ENCODE data around the gene PRCD.
A peak's percentile ranks its signal among the peaks of the same experiment; 100 is the strongest.
"Not testable (repeated sequence)": the region's sequence is repeated elsewhere in the genome, so short reads cannot be mapped to it uniquely, and the experiment has no call there.

Gene PRCD

DNA sequence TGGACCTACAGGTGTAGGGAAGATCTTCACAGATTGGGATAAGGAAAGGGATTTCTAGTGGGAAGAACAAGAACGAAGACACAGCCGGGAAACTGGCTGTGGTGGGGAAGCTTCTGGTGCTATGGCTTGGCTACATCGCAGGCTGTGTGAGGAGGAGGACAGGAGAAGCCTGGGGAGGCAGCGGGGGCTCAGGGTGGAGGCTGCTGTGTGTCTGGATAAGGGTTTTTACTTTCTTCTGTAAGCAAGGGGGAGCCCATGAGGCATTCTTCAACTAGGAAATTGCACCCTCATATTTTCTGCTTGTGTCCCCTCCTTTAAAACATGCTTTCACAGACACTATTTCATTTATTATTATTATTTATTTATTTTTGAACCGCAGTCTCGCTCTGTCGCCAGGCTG, 35.7 kb upstream of the PRCD start:
- no peak for DNase-seq (ENCODE audit: low read depth)

DNA sequence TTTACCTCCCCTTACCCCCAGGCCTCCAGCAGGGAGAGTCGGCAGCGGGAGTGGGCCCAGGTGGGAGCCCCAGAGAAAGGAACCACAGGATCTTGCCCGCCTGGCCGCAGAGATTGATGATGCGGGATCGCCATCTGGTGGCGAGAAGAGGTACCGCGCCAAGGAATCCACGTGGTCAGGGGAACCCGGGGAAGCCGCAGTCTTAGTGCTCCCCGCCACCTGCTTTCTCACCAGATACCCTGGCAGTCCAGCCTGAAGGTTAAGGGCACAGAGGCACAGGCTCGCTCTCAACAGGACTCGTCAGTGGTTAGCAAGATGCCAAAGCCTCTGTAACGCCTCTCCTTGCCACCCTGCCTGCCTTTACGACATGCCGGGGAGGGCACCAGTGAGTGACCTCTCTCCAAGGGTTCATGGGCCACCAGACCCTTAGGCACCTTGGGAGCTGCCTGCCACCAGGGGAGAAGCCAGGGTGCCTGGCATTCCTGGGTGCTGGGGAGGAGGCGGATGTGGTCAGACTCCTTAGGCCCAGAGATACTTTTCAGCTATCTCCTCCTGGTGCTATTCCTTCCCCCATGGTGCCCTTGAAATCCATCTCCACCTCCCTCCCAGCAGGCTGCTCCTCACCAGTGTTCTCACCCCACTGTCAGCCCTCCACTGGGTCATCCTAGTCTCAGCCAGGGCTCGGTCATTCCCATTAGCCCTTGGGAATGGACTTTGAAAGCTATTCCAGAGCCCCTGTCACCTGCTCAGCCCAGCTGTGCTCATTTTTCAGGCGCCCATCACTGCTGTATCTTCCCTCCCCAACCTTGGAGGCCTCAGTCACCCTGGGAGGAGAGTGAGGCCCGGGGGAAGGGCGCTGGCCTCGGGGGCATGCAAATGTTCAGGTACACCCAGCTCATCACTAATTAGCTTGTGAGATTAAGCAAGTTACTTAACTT, 33.2 kb upstream of the PRCD start:
- DNase-seq (ENCODE audit: low read depth): peak; percentile 25

DNA sequence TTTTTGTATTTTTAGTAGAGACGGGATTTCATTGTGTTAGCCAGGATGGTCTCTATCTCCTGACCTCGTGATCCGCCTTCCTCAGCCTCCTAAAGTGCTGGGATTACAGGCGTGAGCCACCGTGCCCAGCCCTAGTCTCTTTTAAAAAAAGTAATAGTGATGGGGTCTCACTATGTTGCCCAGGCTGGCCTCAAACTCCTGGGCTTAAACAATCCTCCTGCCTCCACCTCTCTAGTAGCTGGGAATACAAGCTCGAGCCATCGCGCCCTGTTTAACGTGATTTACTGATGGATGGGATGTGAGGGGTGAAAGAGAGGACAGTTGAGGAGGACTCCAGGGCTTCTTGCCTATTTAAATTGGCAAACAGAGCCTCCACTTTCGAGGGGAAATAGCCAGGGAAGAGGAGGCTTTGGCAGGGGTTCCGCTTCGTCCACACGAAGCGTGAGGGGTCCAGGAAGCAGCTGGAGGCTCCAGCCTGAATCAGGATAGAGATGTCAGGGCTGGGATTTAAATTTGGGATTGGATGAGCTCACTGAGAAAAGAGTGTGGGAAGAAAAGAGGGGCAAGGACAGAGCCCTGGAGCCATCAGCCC, 31.3 kb upstream of the PRCD start:
- DNase-seq (ENCODE audit: low read depth): not testable (repeated sequence)

DNA sequence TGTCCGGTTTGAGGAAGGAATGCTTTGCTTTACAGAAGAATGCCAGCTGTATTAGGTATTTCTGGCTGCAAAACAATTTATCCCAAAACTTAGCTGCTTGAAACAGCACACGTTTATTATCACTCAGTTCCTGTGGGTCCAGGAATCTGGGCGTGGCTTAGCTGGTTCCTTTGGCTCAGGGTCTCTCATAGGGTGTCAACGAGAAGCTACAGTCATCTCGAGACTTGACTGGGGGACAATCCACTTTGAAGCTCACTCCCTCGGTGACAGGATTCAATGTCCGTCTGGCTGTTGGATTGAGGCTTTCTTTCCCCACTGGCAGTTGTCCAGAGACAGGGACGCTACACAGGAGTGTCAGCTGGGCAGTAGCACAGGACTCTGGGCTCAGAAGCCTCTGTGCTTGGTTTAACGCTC, 29.0 kb upstream of the PRCD start:
- no peak for DNase-seq (ENCODE audit: low read depth)

DNA sequence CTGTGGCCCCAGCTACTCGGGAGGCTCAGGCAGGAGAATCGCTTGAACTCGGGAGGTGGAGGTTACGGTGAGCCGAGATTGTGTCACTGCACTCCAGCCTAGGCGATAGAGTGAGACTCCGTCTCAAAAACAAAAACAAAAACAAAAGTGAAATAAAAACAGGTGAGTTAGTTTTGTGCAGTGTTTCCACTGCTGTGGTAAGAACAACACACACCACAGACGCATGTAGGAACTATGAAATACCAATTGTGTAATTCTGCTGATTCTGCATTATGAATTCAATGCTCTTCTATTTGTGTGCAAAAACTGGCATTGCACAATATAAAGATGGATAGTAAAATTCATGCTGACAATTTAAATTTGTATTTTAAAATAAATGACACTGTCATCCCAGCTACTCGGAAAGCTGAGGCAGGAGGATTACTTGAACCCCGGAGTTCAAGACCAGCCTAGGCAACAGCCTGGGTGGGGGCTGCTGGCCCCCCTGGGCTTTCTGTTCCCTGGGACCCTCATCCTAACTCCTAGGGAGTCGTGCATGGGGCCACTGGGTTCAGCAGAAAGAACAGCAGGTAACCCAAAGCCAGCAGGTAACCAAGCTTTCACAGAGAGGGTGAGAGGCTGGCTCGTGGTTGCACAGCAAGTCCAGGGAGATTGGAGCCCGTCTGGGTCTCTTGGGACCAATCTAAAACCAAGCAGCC, 28.0 kb upstream of the PRCD start:
- peak; percentile 38 for DNase-seq (ENCODE audit: low read depth)

DNA sequence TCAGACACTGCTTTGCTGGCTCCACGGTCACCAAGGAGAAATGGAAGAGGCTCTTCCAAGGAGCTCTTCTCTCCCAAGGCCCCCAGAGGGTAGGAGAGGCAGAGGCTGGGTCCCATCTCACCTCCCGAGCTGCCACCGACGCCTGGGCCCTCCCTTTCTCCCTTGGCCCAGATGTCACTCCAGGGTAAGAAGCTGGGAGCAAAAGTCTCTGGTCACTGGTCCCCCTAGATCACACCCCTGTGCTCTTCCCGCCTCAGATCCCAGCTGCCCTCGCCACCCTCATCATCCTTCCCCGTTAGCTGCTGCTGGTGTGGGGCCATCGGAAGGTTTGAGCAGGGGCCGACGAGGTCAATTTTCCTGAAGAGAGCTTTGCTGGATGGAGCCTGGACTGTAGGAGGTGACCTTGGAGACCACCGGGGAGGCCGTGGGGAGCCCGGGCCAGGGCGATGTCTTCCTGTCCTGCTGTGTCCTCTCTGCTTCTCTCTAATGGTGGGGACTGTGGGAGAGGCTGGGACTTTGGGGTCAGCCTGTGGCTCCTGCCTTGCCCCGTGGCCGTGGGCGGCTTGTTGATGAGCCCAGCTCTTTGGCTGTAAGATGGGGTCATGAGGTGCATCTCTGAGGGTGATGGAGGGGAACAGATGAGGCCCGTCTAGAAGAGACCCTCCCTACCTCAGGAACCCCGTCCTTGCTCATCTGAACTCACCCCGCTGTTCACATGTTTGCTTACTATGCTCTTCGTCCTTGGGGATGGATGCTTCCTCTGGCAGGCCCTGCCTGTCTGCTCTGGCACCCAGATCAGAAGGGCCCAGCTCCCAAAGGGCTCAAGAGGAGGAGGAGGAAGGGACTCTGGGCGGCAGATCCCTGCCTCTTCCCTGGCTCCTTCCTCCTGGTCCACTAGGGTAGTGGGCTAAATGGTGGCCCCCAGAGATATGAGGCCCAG, 27.2 kb upstream of the PRCD start:
- no peak for DNase-seq (ENCODE audit: low read depth)

DNA sequence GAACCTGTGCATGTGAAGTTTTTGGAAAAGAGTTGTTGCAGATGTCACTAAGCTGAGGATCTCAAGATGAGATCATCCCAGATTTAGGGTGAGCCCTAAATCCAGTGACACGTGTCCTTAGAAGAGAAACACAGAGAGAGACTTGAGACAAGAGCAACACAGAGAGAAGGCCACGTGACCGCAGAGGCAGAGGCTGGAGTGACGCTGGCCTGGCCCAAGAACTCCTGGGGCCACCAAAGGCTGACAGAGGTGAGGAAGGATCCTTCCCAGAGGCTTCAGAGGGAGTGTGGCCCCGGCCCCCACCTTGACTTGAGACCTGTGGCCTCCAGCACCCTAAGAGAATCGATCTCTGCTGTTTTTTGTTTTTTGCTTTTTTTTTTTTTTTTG, 26.5 kb upstream of the PRCD start:
- no peak for DNase-seq (ENCODE audit: low read depth)

DNA sequence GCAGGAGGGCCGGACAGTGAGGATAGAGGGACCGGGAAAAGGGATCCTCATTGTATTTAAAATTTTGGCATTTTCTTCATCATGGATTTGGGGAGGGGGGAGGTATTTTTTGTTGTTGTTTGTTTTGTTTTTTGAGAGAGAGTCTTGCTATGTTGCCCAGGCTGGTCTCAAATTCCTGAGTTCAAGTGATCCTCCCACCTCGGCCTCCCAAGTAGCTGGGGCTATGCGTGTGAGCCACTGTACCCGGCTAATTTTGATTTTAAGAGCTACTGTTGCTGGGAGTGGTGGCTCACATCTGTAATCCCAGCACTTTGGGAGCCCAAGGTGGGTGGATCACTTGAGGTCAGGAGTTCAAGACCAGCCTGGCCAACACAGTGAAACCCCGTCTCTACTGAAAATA, 25.5 kb upstream of the PRCD start:
- DNase-seq (ENCODE audit: low read depth): not testable (repeated sequence)

DNA sequence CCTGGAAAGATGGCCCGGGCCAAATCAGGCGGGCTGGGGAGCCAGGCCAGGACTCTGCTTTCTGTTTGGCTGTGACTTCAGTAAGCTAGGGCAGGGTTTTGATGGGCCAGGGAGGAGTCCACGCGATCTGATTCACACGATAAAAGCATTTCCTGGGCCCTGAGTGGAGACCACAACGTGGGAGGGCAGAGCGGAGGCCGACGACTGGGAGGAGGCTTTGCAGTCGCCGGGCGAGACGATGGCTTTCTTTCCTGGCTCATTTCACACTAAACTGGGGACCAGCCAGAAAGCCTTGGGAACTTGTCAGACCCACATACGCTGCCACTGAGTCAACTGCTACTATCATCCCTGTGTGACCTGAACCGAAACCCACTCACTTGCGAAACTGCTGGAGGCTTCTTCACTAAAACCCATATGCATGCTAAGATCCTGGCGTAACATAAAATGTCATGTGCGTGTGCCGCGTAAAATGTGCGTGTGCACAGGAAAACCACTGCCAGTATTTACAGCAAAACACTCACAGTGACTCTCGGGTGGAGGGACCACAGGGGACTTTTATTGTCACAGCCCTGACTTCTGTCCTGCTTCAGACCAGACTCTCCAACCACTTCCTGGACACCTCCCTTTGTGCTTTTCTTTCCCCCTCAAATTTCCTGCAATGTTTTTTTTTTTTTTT, 24.4 kb upstream of the PRCD start:
- peak; percentile 99 for DNase-seq (ENCODE audit: low read depth)

DNA sequence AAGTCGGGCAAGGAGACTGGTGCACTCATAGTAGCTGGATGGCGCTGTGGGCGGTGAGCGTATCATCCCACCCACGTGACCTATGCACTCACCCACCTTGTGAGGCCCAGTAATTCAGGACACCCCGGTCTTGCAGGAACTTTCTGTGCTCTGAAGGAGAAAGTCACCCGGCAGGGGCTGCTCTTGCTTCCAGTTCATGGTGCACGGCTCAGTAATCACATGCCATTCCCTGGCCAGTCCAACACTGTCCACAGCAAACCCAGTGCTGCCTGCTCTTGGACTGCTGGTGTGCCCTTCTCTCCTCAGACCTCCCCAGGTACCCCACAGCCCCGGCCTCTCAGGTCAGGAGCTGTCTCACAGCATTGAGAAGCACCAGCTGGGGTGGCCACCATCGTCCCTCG, 22.2 kb upstream of the PRCD start:
- DNase-seq (ENCODE audit: low read depth): no peak

DNA sequence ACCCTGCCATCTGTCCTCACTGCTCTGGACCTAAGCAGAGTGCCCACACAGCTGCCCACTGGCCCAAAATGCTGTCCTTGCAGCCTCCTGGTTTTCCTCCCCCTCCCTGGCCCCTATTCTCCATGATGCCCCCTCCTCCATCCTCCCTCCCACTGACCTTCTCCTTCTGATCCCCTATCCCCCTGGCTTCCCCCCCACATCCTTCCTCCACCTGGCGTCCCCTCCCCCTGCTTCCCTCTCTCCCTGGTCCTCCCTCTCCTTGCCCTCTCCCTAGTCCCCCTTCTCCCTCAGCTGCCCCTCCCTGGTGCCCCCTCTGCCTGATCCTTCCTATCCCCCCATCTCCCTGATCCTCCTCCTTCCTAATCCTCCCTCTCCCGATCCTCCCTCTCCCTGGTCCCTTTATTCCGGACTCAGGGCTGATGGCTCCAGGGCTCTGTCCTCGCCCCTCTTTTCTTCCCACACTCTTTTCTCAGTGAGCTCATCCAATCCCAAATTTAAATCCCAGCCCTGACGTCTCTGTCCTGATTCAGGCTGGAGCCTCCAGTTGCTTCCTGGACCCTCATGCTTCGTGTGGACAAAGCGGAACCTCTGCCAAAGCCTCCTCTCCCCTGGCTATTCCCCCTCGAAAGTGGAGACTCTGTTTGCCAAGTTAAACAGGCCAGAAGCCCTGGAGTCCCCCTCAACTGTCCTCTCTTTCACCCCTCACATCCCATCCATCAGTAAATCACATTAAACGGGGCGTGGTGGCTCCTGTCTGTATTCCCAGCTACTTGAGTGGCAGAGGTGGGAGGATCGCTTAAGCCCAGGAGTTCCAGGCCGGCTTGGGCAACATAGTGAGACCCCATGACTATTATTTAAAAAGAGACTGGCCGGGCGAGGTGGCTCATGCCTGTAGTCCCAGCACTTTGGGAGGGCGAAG, 20.5 kb upstream of the PRCD start:
- no peak for DNase-seq (ENCODE audit: low read depth)

DNA sequence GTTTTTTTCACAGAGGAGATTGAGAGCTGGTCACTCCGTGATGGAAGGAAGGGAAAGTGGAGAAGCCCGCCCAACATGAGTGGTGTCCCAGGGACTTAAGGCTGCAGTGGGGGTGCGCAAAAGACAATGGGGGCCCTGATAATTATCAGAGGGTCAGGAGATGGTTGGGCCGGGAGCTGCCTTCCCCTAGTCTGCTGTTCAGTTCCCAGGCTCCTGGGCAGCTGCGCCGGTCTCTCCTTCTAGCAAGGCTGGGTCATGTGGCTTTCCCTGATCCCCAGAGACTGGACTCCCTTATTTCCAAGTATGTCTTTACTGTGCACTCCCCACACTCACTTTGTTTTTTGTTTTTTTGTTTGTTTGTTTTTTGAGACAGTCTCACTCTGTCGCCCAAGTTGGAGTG, 18.6 kb upstream of the PRCD start:
- no peak for DNase-seq (ENCODE audit: low read depth)

DNA sequence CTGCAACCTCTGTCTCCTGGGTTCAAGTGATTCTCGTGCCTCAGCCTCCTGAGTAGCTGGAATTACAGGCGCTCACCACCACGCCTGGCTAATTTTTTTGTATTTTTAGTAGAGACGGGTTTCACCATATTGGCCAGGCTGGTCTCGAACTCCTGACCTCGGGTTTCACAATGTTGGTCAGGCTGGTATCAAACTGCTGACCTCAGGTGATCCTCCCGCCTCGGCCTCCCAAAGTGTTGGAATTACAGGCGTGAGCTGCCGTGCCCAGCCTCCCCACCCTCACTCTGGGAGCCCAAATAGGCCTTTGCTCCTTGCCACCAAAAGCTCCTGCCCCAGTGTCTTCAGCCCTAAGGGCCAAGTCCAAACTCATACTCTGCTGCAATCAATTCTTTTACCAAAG, 18.2 kb upstream of the PRCD start:
- DNase-seq (ENCODE audit: low read depth): not testable (repeated sequence)

DNA sequence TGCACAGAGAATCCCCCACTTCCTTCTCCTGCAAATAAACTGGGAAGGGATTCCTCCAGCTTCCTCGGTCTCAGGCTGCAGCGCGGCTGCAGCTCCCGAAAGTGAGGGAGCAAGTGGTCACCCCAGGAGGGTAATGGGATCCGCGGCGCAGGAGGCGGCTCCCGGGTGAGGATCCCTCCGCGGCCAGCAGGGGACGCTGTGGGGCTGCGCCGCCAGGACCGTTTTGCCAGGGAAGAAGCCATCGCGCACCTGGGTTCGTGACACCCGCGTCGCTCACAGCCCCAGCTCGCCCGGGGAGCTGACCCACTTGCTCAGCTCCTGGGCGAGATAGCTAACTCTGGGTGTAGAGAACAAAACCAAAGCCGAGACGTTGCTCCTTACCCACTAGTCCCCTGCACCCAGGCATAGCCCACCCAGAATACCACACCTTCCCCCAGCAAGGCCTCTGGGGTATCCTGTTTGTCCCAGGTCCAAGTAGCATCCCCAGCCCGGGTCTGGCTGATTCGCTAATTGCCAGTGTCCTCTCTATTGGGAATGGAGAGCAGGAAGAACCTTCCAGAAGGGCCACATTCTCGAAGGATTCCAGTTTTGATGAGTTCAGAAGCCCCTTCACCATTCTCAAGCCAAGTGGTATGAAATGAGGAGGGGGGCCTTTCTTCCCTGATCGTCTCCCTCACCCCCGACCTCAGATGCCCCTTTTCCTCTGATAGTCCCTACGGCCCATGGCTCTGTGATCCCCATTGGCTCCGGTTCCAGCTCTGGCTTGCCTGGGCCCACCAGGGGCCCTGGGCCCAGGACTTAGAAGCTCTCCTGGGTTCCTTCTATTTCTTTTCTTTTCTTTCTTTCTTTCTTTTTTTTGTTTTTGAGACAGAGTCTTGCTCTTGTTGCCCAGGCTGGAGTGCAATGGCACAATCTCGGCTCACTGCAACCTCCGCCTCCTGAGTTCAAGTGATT, 16.5 kb upstream of the PRCD start:
- DNase-seq (ENCODE audit: low read depth): peak; percentile 30

DNA sequence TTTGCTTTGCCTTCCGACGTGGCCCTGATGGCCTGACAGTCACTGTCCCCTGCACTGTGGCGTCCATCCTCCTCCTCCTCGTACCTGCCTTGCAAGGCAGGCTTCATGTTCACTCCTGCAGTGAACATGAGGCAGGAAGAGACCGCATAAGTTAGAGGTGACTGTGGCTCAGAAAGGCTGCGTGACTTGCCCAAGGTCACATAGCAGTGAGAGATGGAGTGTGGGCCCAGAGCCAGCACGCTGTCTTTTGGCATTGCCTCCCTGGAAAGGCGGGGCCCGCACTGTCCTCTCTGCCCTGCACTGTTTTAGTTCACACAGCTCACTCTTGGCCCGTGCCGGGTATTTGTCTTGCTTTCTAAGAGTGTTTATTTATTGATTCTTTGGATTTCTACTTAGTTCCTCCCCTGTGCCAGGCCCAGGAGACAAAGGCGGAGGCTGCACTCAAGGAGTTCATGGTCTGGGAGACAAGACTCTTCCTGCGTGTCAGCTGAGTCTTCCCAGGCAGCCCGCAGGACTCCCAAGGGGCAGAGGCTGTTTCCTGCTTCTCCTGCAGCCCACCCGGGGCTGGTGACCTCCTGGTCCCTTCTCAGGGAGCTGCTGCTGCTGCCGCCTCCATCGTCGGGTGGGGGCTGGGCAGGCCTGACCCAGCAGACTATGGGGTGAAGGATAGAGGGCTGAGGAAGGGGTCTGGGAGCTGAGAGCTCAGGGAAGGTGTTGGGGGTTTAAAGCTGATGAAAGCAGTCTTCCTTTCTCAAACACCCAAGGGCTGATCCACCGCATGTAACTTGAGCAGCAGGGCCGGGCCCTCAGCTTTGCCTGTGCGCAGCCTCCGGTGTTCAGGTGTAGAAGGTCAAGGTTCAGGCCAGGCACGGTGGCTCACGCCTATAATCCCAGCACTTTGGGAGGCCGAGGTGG, 15.0 kb upstream of the PRCD start:
- DNase-seq (ENCODE audit: low read depth): peak; percentile 79

DNA sequence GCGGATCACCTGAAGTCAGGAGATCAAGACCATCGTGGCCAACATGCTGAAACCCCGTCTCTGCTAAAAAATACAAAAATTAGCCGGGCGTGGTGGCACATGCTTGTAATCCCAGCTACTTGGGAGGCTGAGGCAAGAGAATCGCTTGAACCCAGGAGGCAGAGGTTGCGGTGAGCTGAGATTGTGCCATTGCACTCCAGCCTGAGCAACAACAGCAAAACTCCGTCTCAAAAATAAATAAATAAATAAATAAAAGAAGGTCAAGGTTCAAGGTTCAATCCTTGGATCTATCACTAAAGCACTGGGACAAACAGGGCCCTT, 14.4 kb upstream of the PRCD start:
- not testable (repeated sequence) for DNase-seq (ENCODE audit: low read depth)

DNA sequence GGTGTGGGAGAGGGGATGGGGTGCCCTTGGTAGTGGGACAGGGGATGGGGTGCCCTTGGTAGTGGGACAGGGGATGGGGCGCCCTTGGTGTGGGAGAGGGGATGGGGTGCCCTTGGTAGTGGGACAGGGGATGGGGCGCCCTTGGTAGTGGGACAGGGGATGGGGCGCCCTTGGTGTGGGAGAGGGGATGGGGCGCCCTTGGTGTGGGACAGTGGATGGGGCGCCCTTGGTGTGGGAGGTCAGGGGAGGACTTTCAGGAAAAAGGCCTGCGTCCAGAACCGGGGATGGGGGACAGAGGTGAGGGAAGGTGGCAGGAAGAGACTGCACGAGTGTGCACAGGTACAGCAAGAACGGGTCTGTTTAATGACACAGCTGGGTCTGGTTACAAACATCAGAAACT, 12.8 kb upstream of the PRCD start:
- DNase-seq (ENCODE audit: low read depth): not testable (repeated sequence)
